Stimulated activated naive B cell treated with anti-CD40 and anti-IgM and Interleukin-4, amounts not matched to agents 10 μg/mL and 1 μg/mL and 100 μg/mL, for 72 hours (primary cell): ENCODE results near the gene PLA2G4D.
A peak's percentile ranks its signal among the peaks of the same experiment; 100 is the strongest.

ENCODE experiments used
- ATAC-seq, 2 donors: fragments of 150-1000 bp; cut with Tn5 transposase; replicated peaks; 2 replicates each; pipeline ENCODE4 v1.10.0; 2021; ENCODE audit warnings: moderate library complexity in 1 of 2
- DNase-seq: peaks from one replicate; pipeline ENCODE4 v3.0.0; 2021
- H3K27ac Mint-ChIP-seq: one replicate; pipeline ENCODE4 v1.8.0; 2022; ENCODE audit warnings: mild to moderate bottlenecking, mixed read lengths
- H3K27me3 Mint-ChIP-seq, 2 donors: one replicate each; pipeline ENCODE4 v1.8.0; 2022; ENCODE audit warnings: mixed read lengths in 2 of 2
- H3K36me3 Mint-ChIP-seq, 2 donors: one replicate each; pipeline ENCODE4 v1.8.0; 2022; ENCODE audit warnings: mixed read lengths in 2 of 2, mild to moderate bottlenecking in 1 of 2
- H3K4me1 Mint-ChIP-seq, 2 donors: one replicate each; pipeline ENCODE4 v1.8.0; 2022; ENCODE audit warnings: mixed read lengths in 2 of 2, mild to moderate bottlenecking in 1 of 2
- H3K4me3 Mint-ChIP-seq, 2 donors: one replicate each; pipeline ENCODE4 v1.8.0; 2022; ENCODE audit warnings: mild to moderate bottlenecking in 2 of 2, mixed read lengths in 2 of 2, moderate library complexity in 1 of 2
- H3K9me3 Mint-ChIP-seq, 2 donors: one replicate each; pipeline ENCODE4 v1.8.0; 2022; ENCODE audit warnings: mixed read lengths in 2 of 2, mild to moderate bottlenecking in 1 of 2

PLA2G4D gene

DNA sequence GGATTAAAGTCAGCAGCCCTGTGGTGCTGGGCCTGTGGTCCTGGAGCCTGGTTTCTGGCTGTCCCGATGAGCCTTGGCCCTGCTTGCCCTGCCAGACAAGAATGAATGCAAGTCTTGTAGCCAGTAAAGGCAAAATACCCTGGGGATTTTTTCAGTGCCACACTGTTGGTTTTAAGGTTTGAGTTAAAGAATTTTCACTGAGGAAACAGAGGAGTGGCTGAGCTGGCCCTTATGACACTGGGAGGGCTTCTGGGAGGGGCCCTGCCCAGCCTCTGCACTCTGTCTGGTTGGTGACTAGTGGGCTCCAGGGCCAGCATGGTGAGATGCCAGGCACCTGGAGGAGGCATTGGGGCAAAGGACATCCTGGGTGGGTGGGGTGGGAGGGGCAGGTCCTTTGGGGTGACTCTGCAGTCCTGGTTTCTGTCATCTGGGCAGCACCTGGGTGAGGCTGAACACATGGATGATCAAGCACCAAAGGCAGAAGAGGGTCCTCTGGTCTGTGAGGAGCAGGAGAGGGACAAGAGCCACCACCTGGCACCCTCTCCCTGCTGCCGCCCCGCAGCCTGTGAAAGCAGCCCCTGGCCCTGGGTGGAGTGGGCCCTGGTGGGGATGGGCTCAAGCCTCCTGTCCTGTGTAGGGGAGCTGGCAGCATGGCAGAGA is 61.0 kb downstream of the PLA2G4D start:
- peak overlapping the region; percentile 60 for H3K27ac Mint-ChIP-seq
- peaks cover 2 to 3% of the 10 kb centered on the region in 2 donors for H3K9me3 Mint-ChIP-seq
- H3K36me3 Mint-ChIP-seq, result peaks cover 0 to 4% of the 10 kb centered on the region in 2 donors
- peaks cover 0 to 5% of the 10 kb centered on the region in 2 donors for H3K27me3 Mint-ChIP-seq
- DNase-seq (peak; percentile 50), ATAC-seq (peak; percentile 78 to 83)
- peak overlapping the region in 1 of 2 donors; percentile 0 for H3K4me3 Mint-ChIP-seq
- H3K4me1 Mint-ChIP-seq, result peaks cover 14 to 31% of the 10 kb centered on the region in 2 donors

DNA sequence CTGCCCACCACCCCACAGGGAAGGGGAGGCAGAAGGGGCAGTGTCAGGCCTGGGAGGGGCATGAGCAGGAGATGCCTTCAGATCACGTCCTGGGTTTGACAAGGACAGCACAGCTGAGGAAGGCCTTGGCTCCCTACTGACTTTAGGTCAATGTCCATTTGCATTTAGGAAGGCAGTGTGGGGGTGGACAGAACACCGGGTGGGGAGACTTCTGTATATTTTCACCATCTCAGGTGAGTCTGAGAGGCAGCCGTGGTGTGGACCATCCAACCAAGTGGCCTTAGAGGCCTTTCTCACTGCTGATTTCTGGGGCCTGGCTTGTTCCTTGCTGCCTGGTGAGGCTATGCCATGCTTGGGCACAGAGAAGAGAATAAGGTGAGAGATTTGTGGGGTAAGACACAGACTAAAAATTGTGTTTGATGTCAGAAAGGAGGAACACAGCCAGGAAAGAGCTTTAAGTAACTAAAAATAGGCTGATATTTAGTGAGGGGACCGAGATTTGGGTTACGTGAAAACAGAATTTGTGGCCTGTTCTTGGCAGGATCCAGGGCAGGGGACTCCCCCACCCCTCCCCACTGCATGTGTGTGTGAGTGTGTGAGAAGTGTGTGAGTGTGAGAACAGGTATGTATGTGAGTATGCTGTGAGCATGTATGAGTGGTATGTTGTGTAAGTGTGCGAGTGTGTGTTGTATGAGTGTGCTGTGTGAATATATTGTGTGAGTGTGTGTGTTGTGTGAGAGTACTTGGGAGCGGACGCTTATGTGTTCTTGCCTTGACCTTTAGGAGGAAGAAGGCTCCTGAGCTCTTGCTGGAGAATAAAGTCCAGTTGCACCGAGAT is 61.8 kb downstream of the PLA2G4D start:
- no peak for DNase-seq
- peak overlapping the region; percentile 60 for H3K27ac Mint-ChIP-seq

DNA sequence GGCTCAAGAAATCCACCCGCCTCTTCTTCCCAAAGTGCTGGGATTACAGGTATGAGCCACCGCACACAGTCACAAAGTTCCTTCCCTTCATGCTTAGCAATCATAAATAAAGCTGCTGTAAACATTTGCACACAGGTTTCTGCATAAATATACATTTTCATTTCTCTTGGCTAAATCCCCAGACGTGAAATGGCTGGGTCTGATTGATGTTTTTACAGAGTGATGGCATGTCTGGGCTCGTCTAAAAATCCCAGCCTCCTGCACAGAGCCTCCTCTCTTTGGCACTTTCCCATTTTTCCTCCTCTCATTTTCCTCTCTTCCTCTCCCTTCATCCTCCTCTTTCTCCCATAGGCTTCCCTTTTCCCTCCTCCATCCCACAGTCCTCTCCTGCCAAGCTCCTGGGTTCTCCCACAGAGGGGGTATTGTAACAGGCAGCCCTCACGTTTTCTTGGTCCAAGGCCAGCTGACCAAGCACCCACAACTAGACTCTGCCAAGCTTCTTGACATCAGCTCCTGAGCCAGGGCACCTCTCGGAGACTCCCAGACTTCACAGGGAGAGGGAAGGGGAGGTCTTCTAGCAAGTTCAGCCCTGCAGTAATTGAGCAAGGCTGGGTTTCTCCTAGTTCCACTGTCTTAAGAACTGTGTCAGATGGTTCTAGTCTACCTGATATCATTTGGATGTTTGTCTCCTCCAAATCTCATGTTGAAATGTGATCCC is 63.0 kb downstream of the PLA2G4D start:
- peaks cover 14 to 31% of the 10 kb centered on the region in 2 donors for H3K4me1 Mint-ChIP-seq
- peaks cover 2 to 3% of the 10 kb centered on the region in 2 donors for H3K9me3 Mint-ChIP-seq
- no peak overlapping the region for H3K4me3 Mint-ChIP-seq
- DNase-seq, result no peak
- peaks cover 0 to 4% of the 10 kb centered on the region in 2 donors for H3K36me3 Mint-ChIP-seq
- H3K27me3 Mint-ChIP-seq, result peaks cover 7 to 13% of the 10 kb centered on the region in 2 donors
- H3K27ac Mint-ChIP-seq, result no peak overlapping the region
- no peak for ATAC-seq

More for the DNA sequence above, 61.8 kb downstream of the PLA2G4D start:
- Mint-ChIP-seq H3K4me1 (peaks cover 14 to 31% of the 10 kb centered on the region in 2 donors), H3K4me3 (peak overlapping the region; percentile 0 to 25), H3K36me3 (peaks cover 0 to 4% of the 10 kb centered on the region in 2 donors), H3K27me3 (peaks cover 4 to 10% of the 10 kb centered on the region in 2 donors), H3K9me3 (peaks cover 2 to 3% of the 10 kb centered on the region in 2 donors)
- ATAC-seq, result peak; percentile 20 to 47

DNA sequence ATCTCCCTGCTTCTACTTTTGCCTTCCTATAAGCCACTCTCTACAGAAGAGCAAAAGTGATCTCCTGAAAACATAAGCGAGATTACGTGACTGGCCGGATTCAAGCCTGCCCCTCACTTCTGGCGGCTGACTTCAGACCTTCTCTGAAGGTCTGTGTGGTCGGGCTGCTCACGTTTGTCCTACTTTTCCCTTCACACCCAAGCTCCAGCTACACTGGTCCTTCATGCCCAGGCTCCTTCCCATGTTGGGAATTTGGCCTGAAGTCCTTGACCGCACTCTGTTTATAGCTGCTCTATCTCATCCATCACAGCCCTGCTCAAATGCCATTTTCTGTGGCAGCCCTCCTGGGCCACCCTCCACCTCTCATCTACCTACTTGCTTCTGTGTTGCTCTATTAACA is 66.8 kb downstream of the PLA2G4D start:
- no peak for ATAC-seq
- no peak overlapping the region for H3K27ac Mint-ChIP-seq
- no peak overlapping the region for H3K4me3 Mint-ChIP-seq
- H3K27me3 Mint-ChIP-seq, result peaks cover 7 to 23% of the 10 kb centered on the region in 2 donors
- H3K4me1 Mint-ChIP-seq, result peaks cover under 1 to 4% of the 10 kb centered on the region in 2 donors
- H3K9me3 Mint-ChIP-seq, result peaks cover 2 to 3% of the 10 kb centered on the region in 2 donors
- DNase-seq, result no peak
- H3K36me3 Mint-ChIP-seq, result peaks cover 0 to 4% of the 10 kb centered on the region in 2 donors

DNA sequence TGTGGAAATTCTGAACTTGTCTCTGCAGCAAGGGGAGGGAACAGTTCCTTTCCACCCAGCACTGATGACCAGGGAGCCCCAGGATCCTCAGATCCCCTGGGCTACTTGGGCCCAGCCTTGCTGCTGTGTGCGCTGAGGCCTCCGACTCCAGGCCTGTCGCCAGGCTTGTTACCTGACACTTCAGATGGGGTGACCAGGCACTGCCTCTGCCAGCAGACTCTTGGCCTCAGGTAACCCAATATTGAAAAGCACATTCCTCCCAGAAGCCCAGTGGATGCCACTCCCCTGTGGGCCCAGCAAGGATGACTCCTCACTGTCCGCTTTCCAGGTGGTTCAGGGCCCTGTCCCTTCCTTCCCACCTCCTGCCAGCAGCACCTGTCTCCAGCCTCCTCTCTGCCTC is 70.1 kb downstream of the PLA2G4D start:
- peaks cover 7 to 22% of the 10 kb centered on the region in 2 donors for H3K27me3 Mint-ChIP-seq
- no peak overlapping the region for H3K4me3 Mint-ChIP-seq
- no peak overlapping the region for H3K27ac Mint-ChIP-seq
- no peaks in the 10 kb centered on the region for H3K36me3 Mint-ChIP-seq
- no peaks in the 10 kb centered on the region for H3K4me1 Mint-ChIP-seq
- DNase-seq, result no peak
- H3K9me3 Mint-ChIP-seq, result no peaks in the 10 kb centered on the region
- ATAC-seq, result no peak

DNA sequence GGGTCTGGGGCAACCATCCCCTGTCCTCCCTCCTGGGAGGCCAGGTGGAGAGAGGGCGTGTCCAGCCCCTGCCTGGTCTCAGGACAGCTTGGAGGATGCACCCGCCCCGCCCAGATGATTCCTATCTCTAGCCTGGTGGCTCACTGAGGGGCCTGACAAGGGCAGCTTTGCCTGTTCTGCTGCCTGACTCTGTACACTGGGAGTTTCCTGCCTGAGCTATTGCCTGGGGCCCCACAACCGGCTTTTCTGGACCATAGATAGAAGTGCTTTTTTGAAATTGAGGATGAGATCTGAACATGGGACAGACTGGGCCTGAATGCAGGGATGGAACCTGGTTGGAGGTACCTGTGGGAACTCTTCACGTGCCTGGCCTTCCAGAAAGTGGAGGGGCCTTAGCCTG is 72.8 kb downstream of the PLA2G4D start:
- Mint-ChIP-seq H3K4me1 (no peaks in the 10 kb centered on the region), H3K9me3 (no peaks in the 10 kb centered on the region), H3K36me3 (no peaks in the 10 kb centered on the region), H3K4me3 (no peak overlapping the region), H3K27me3 (peaks cover 12 to 14% of the 10 kb centered on the region in 2 donors), H3K27ac (no peak overlapping the region)
- DNase-seq (no peak), ATAC-seq (no peak)

DNA sequence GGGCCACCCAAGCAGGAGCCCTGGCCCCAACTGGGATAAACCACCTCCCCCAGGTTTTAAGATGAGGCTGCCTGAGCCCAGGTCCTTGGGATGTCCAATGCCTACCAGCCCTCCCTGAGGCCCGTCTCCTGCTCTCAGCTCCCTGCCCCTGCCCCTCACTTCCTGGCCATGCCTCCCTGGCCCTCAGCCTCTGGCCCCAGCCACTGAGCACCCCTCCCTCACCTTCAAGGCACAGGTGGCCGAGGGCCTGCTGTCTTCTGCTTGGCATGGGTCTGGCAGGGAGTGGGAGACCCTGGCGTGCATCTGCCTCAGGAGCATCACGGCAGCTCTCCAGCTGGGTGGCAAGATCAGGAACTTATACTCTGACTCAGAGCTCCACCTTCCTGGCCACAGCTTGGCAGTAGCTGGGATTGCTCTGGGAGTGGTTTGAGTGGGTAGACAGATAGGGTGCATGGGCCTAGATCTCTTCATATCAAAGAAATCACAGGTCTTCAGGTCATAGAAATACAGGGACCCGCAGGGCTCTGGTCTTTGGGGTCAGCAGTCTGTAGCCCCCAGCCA is 73.6 kb downstream of the PLA2G4D start, which contains the start of gene PLA2G4E:
Gene PLA2G4E (minus strand): TSS at position 330 of the 561 bp plus-strand sequence. CDS start 12 bp downstream, at position 318.
- H3K36me3 Mint-ChIP-seq, result no peaks in the 10 kb centered on the region
- DNase-seq, result no peak
- H3K4me1 Mint-ChIP-seq, result no peaks in the 10 kb centered on the region
- H3K27me3 Mint-ChIP-seq, result peaks cover 13 to 14% of the 10 kb centered on the region in 2 donors
- H3K27ac Mint-ChIP-seq, result peak within 1 kb of the TSS; percentile 80
- H3K4me3 Mint-ChIP-seq, result no peak within 1 kb of the TSS
- ATAC-seq, result no peak
- H3K9me3 Mint-ChIP-seq, result no peaks in the 10 kb centered on the region

DNA sequence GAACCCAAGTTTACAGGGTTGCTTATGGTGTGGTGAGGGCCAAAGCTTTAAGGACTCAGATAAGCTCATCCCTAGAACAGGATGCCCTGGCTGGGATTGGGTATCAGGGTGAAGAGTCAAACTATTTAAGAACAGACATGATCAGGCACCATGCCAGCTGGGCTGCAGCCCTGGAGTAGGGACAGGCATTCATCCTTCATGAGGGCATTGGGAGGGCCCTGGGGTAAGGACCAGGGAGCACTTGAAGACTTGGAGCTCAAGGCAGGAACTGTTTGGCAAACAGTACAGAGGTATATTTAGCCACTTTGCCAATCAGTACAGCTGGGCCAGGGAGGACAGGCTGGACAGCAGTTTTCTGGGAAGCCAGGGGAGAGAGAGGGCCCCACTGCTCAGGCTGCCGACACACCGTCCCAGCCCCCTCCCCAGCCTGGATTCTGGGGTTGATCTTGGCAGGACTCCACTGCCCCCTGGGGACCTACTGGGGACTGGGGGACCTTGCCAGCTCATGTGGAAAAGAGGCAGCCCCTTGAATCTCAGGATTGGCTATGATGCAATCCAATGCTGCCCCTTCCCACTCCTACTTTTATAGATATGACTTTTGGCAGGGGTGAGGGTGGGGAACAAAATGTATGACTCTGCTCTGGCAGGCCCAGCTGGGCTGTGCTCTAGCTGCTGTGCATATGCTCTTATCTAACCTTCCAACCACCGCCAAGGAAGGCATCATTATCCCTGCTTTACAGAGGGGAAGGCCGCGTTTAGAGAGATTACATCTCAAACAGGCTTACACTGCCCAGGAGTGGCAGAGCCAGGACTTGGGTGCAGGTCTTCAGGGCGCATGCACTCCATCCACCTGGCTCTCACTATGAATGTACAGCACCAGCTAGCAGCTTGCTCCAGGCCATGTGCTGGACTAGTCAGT is 75.8 kb downstream of the PLA2G4D start:
- ATAC-seq (no peak), DNase-seq (no peak)
- Mint-ChIP-seq H3K4me3 (no peak overlapping the region), H3K27ac (peak overlapping the region; percentile 7), H3K36me3 (no peaks in the 10 kb centered on the region), H3K4me1 (no peaks in the 10 kb centered on the region), H3K9me3 (no peaks in the 10 kb centered on the region), H3K27me3 (peaks cover 13% of the 10 kb centered on the region in 2 donors)
